Mesothelial cell of epicardium (in vitro differentiated cells): ENCODE results near the gene PLCB4. TPM values are rescaled to one million over a fixed set of nuclear protein-coding genes. Genes with fewer than 3 reads are reported as not detected.

ENCODE experiments used
- DNase-seq, 2 experiments: peaks; one replicate each; pipeline ENCODE4 v3.0.0; 2021; ENCODE audit warnings: low spot score in 2 of 2; ENCODE audit not compliant: unreplicated experiment in 2 of 2
- H3K27ac Mint-ChIP-seq: 2 replicates; pipeline ENCODE4 v1.8.0; 2021; ENCODE audit warnings: mixed read lengths
- H3K27me3 Mint-ChIP-seq: 2 replicates; pipeline ENCODE4 v1.8.0; 2021; ENCODE audit warnings: low read depth, mixed read lengths
- H3K36me3 Mint-ChIP-seq: 2 replicates; pipeline ENCODE4 v1.8.0; 2021; ENCODE audit warnings: mixed read lengths
- H3K4me1 Mint-ChIP-seq: 2 replicates; pipeline ENCODE4 v1.8.0; 2021; ENCODE audit warnings: mixed read lengths
- H3K4me3 Mint-ChIP-seq: 2 replicates; pipeline ENCODE4 v1.8.0; 2021; ENCODE audit warnings: mild to moderate bottlenecking, moderate library complexity, mixed read lengths
- H3K9me3 Mint-ChIP-seq: 2 replicates; pipeline ENCODE4 v1.8.0; 2021; ENCODE audit warnings: mixed read lengths
- total RNA-seq: library from RNA; stranded (reverse); gene quantifications from 3 replicates; pipeline ENCODE4 v1.2.1, GENCODE V29; 2021
- TF ChIP-seq, protein P1 (sequence below): fragments of 200-600 bp; sonication (generic); IDR thresholded peaks from one replicate; pipeline ENCODE4 v1.5.0; 2021; ENCODE audit warnings: antibody characterized with exemption; ENCODE audit not compliant: unreplicated experiment

The PLCB4 gene
- total RNA-seq, 1 donor from 2014 or later = 14.0 TPM

GRCh38 chr20:9210356-9210755 is 141.5 kb downstream of the PLCB4 start:
- Mint-ChIP-seq H3K27ac (no peak overlapping the region), H3K9me3 (no peaks in the 10 kb centered on the region), H3K4me3 (no peak overlapping the region), H3K4me1 (peaks cover 11% of the 10 kb centered on the region), H3K36me3 (no peaks in the 10 kb centered on the region), H3K27me3 (no peaks in the 10 kb centered on the region)
- TF ChIP-seq, protein P1, sequence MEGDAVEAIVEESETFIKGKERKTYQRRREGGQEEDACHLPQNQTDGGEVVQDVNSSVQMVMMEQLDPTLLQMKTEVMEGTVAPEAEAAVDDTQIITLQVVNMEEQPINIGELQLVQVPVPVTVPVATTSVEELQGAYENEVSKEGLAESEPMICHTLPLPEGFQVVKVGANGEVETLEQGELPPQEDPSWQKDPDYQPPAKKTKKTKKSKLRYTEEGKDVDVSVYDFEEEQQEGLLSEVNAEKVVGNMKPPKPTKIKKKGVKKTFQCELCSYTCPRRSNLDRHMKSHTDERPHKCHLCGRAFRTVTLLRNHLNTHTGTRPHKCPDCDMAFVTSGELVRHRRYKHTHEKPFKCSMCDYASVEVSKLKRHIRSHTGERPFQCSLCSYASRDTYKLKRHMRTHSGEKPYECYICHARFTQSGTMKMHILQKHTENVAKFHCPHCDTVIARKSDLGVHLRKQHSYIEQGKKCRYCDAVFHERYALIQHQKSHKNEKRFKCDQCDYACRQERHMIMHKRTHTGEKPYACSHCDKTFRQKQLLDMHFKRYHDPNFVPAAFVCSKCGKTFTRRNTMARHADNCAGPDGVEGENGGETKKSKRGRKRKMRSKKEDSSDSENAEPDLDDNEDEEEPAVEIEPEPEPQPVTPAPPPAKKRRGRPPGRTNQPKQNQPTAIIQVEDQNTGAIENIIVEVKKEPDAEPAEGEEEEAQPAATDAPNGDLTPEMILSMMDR = no peak
- no peak for DNase-seq

DNA sequence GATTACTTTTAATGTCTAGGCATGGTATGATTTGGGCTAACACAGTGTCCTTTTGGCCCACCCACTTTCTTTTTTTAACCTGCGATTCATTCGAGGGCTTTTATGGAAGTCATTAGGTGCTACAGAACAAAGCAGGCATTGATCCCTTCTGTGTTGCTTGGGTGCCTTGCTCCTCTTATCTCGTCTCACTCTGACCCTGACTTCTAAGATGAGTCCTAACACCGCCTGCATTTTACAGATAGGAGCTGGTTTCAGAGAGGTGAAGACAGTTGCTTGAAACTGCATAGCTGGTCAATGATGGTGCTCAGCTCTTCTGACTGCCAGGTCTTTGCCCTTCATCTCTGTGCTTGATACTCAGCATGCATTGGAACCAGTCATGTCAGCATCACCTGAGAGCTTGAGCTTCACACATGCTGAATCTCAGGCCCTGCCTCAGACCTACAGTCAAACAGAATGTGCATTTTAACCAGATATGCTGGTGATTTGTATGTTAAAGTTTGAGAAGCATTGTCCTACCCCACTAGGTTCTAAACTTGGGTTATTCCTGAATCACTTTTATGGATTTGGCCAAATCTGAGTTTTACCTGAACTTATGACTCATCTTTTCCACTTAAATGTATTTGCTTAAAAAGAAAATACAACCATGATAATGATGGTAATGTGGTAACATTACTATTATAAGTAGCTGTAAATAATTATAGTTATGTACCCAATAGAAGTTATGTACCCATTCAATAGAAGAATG is 142.3 kb downstream of the PLCB4 start:
- no peaks in the 10 kb centered on the region for H3K9me3 Mint-ChIP-seq
- TF ChIP-seq, protein P1 = no peak
- DNase-seq = no peak
- no peak overlapping the region for H3K4me3 Mint-ChIP-seq
- H3K27me3 Mint-ChIP-seq = no peaks in the 10 kb centered on the region
- no peak overlapping the region for H3K27ac Mint-ChIP-seq
- H3K4me1 Mint-ChIP-seq = peaks cover 4% of the 10 kb centered on the region
- H3K36me3 Mint-ChIP-seq = no peaks in the 10 kb centered on the region

DNA sequence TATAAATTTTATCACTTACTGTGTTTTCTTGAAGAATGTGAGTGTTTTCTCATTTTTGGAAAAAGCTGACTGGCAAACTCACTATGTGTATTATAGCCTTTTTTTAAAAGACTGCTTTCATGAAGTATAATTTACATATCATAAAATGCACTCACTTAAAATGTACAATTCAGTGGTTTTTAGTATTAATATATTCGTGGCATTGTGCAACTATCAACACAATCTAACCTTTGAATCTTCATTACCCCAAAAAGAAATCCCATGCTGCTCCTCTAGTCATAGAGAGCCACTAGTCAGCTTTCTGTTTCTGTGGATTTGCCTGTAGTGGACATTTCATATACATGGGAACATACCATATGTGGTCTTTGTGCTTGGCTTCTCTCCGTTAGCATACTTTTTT is 143.8 kb downstream of the PLCB4 start:
- Mint-ChIP-seq H3K9me3 (no peaks in the 10 kb centered on the region), H3K27ac (no peak overlapping the region), H3K4me1 (no peaks in the 10 kb centered on the region), H3K4me3 (no peak overlapping the region), H3K36me3 (no peaks in the 10 kb centered on the region), H3K27me3 (no peaks in the 10 kb centered on the region)
- no peak for DNase-seq
- TF ChIP-seq, protein P1 = no peak

DNA sequence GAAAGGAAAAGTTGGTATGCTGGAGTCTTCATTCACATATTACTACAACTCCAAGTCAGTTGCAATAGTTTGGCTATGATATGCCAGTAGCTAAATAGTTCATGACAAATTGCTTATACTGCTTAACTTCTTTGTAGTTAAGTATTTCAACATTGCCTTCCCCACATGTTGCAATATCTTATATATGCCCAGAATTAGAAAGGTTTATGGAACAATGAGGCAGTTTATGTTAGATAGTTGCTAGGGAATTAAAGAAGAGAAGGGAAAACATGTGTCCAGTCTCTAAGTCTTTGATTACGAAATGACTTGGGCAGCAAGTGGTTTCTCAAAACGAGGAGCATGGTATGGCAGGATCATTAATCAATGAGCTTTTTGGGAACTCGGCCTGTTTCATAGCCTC is 145.8 kb downstream of the PLCB4 start:
- DNase-seq = no peak
- TF ChIP-seq, protein P1 = no peak
- peaks cover 2% of the 10 kb centered on the region for H3K36me3 Mint-ChIP-seq
- H3K27me3 Mint-ChIP-seq = no peaks in the 10 kb centered on the region
- H3K27ac Mint-ChIP-seq = no peak overlapping the region
- H3K4me3 Mint-ChIP-seq = no peak overlapping the region
- peaks cover 7% of the 10 kb centered on the region for H3K4me1 Mint-ChIP-seq
- H3K9me3 Mint-ChIP-seq = no peaks in the 10 kb centered on the region

DNA sequence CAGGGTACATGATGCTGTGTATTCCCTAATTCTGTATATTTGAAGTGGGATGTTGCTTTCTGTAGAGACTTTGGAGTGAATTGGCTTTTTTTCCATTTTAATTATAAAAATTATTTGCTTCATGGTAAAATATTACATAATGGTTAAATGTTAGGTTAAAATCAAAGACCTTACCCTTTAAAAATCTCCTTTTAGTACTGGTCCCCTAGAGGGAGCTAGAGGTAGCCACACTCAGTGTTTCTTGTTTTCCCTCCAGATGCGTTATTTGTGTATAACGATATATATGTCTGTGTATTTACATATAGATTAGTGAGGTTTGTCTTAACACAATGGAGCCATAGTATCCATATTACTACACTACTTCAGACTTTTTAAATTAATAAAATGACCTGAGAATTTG is 146.7 kb downstream of the PLCB4 start:
- Mint-ChIP-seq H3K36me3 (peaks cover 3% of the 10 kb centered on the region), H3K27ac (no peak overlapping the region), H3K4me3 (no peak overlapping the region), H3K9me3 (no peaks in the 10 kb centered on the region), H3K4me1 (peaks cover 7% of the 10 kb centered on the region), H3K27me3 (no peaks in the 10 kb centered on the region)
- TF ChIP-seq, protein P1 = no peak
- DNase-seq = no peak
